H1 (cell line): ENCODE results near the gene FSCN2. TPM values are rescaled to one million over a fixed set of nuclear protein-coding genes. Genes with fewer than 3 reads are reported as not detected.

Experiments
- EGR1 ChIP-seq: IDR thresholded peaks from 2 replicates; pipeline ENCODE4 v1.6.1; 2011; ENCODE audit warnings: low read depth, low read length, borderline replicate concordance
- polyA plus RNA-seq, 7 experiments: library from polyadenylated mRNA; depleted of rRNA in 3 of 7; stranded (reverse) in 5 of 7; unstranded in 2 of 7; fragments of >200 nt in 5 of 7; fragments of 200-250 nt in 2 of 7; gene quantifications; 1 replicate in 5 of 7; 2 replicates in 1 of 7; 4 replicates in 1 of 7; pipeline versions ENCODE4 v1.2.1 to v1.2.3, GENCODE V29; 2011 to 2013; ENCODE audit warnings: missing spikeins in 2 of 7, mixed read lengths in 2 of 7
- total RNA-seq: library from RNA; stranded (reverse); fragmentation: NEBNext Ultra II Directional; extraction: Animal tissue kit (Norgen Biotek cat#: 25700); gene quantifications from 2 replicates; pipeline ENCODE4 v1.2.1, GENCODE V29; 2021

The FSCN2 gene
- total and polyA plus RNA-seq, 2 of the 8 experiments (the other 6 are each of a cell fraction or from before 2014, with no cell fraction given): 0.18 to 0.30 TPM

DNA sequence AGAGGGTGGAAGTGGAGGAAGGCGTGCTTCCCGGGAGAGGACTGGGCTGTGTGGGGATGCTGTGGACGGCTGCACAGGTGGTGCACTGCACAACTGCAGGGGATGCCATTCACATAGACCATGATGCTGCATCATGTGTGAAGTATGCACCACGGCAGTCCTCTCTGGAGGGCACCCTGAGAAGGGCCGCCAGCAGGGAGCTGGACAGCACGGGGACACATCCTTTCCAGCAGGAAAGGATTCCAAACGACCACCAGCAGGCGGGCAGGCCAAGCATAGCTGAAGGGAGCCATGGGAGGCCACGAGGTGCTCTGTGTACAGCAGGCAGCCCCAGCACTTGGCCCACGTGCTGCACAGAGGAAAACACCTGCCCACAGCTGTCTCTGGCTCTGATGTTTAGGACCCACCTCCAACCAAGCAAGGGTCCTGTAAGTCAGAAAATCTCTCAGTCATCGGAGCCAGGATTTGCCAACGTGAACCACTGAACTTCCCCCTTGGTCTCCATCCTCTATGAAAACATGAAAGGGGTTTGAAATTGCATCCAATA lies 25.6 kb upstream of the FSCN2 start (continued):
- TF ChIP-seq EGR1: no peak
- TF ChIP-seq, all 59 proteins: peak for 0
